H1 (cell line): Measurements from ENCODE around the gene ARPC2. TPM values are rescaled to one million over a fixed set of nuclear protein-coding genes. Genes with fewer than 3 reads are reported as not detected.
A peak's percentile ranks its signal among the peaks of the same experiment; 100 is the strongest.

ENCODE experiments used
- CTCF ChIA-PET: fragments of 300-600 bp; sonication (Branson Sonifier 250); formaldehyde crosslinking; loops from one replicate; lab custom pipeline; 2021; ENCODE audit not compliant: partially characterized antibody; lab: Charles Lee
- POLR2A ChIA-PET: fragments of 300-600 bp; sonication (Branson Sonifier 250); formaldehyde crosslinking; loops from one replicate; lab custom pipeline; 2021; ENCODE audit warnings: inconsistent platforms; ENCODE audit not compliant: partially characterized antibody; lab: Charles Lee
- DNase-seq, 2 experiments: peaks; one replicate each; pipeline versions ENCODE4 v3.0.0 to v3.0.0-alpha.2; 2010 to 2022; ENCODE audit warnings: low spot score in 2 of 2, low read depth in 1 of 2, mixed read lengths in 1 of 2
- FAIRE-seq: peaks from 2 replicates; lab custom pipeline; 2011; peaks lifted over from hg19 to GRCh38; lab: Jason Lieb, UNC
- H2AFZ ChIP-seq: 2 replicates; pipeline ENCODE4 v1.8.1; 2012; ENCODE audit warnings: low read length, inconsistent platforms
- H2AK5ac ChIP-seq: 2 replicates; pipeline ENCODE4 v1.6.1; 2013; ENCODE audit warnings: low read depth, low read length
- H2BK120ac ChIP-seq: replicated peaks from 2 replicates; pipeline ENCODE3; 2013; ENCODE audit warnings: low read depth, low read length, inconsistent platforms
- H2BK12ac ChIP-seq: 2 replicates; pipeline ENCODE4 v1.6.1; 2013; ENCODE audit warnings: low read depth, low read length
- H2BK15ac ChIP-seq: 2 replicates; pipeline ENCODE4 v1.6.1; 2013; ENCODE audit warnings: low read length
- H2BK20ac ChIP-seq: 2 replicates; pipeline ENCODE4 v1.6.1; 2013; ENCODE audit warnings: low read length
- H2BK5ac ChIP-seq: 2 replicates; pipeline ENCODE4 v1.6.1; 2013; ENCODE audit warnings: low read depth, low read length
- H3K14ac ChIP-seq: 2 replicates; pipeline ENCODE4 v1.6.1; 2013; ENCODE audit warnings: inconsistent platforms; ENCODE audit not compliant: insufficient read length
- H3K18ac ChIP-seq: 2 replicates; pipeline ENCODE4 v1.6.1; 2013; ENCODE audit warnings: low read length; ENCODE audit errors: extremely low read depth
- H3K23ac ChIP-seq: 2 replicates; pipeline ENCODE4 v1.6.1; 2013; ENCODE audit warnings: inconsistent platforms; ENCODE audit not compliant: insufficient read length
- H3K23me2 ChIP-seq: 2 replicates; pipeline ENCODE4 v1.6.1; 2013; ENCODE audit warnings: low read depth, low read length
- H3K27ac ChIP-seq: 2 replicates; pipeline ENCODE4 v1.6.1; 2011; ENCODE audit warnings: low read depth, low read length, inconsistent platforms
- H3K27me3 ChIP-seq, 4 experiments: replicated peaks in 1 of 4; 1 replicate in 1 of 4; 2 replicates in 3 of 4; pipeline versions ENCODE4 v1.6.1 to v1.8.1; 2011 to 2013; ENCODE audit warnings: low read length in 3 of 4, mild to moderate bottlenecking in 3 of 4, inconsistent platforms in 2 of 4, mixed read lengths in 2 of 4, moderate library complexity in 1 of 4; ENCODE audit not compliant: control insufficient read depth in 3 of 4, insufficient read depth in 3 of 4; ENCODE audit errors: extremely low read depth in 1 of 4
- H3K36me3 ChIP-seq, 4 experiments: 2 replicates each; pipeline versions ENCODE4 v1.6.1 to v1.8.1; 2011 to 2013; ENCODE audit warnings: mild to moderate bottlenecking in 4 of 4, low read length in 3 of 4, moderate library complexity in 2 of 4, control low read depth in 1 of 4, inconsistent platforms in 1 of 4; ENCODE audit not compliant: insufficient read depth in 4 of 4, control insufficient read depth in 2 of 4
- H3K4ac ChIP-seq: replicated peaks from 2 replicates; pipeline ENCODE3; 2013; ENCODE audit warnings: low read length, low read depth, mixed read lengths, inconsistent platforms; ENCODE audit not compliant: insufficient read length
- H3K4me1 ChIP-seq, 4 experiments: replicated peaks in 1 of 4; 1 replicate in 1 of 4; 2 replicates in 3 of 4; pipeline versions ENCODE4 v1.6.1 to v1.8.1; 2011 to 2013; ENCODE audit warnings: low read length in 3 of 4, inconsistent platforms in 2 of 4, mixed read lengths in 1 of 4; ENCODE audit not compliant: insufficient read depth in 4 of 4, control insufficient read depth in 3 of 4
- H3K4me2 ChIP-seq, 2 experiments: 2 replicates each; pipeline versions ENCODE4 v1.6.1 to v1.8.1; 2011 to 2013; ENCODE audit warnings: low read depth in 2 of 2, low read length in 2 of 2, control low read depth in 1 of 2, inconsistent platforms in 1 of 2, mild to moderate bottlenecking in 1 of 2; ENCODE audit not compliant: insufficient read depth in 1 of 2
- H3K4me3 ChIP-seq, 4 experiments: fragments of 200-600, 300-600 bp in 1 of 4; sonication (generic), shearing (Covaris generic), sonication (Bioruptor Twin) in 1 of 4; 2 replicates each; pipeline versions ENCODE4 v1.5.1 to v1.8.1; 2011 to 2016; ENCODE audit warnings: low read length in 4 of 4, low read depth in 3 of 4, control low read depth in 2 of 4, inconsistent platforms in 2 of 4, mild to moderate bottlenecking in 2 of 4, mixed read lengths in 1 of 4, moderate library complexity in 1 of 4; ENCODE audit not compliant: insufficient read depth in 2 of 4; ENCODE audit errors: extremely low read depth in 1 of 4
- H3K56ac ChIP-seq: replicated peaks from 2 replicates; pipeline ENCODE3; 2013; ENCODE audit warnings: low read depth, mild to moderate bottlenecking, mixed read lengths, low read length, inconsistent platforms; ENCODE audit not compliant: insufficient read length
- H3K79me1 ChIP-seq: 2 replicates; pipeline ENCODE4 v1.6.1; 2013; ENCODE audit warnings: low read depth, low read length, control low read depth
- H3K79me2 ChIP-seq, 2 experiments: 2 replicates each; pipeline versions ENCODE4 v1.6.1 to v1.8.1; 2012 to 2013; ENCODE audit warnings: low read length in 2 of 2, mild to moderate bottlenecking in 2 of 2, inconsistent platforms in 1 of 2; ENCODE audit not compliant: insufficient read depth in 2 of 2, control insufficient read depth in 1 of 2
- H3K9ac ChIP-seq, 4 experiments: replicated peaks in 1 of 4; 1 replicate in 1 of 4; 2 replicates in 3 of 4; pipeline versions ENCODE4 v1.6.1 to v1.8.1; 2011 to 2013; ENCODE audit warnings: low read depth in 3 of 4, low read length in 3 of 4, control low read depth in 2 of 4, mild to moderate bottlenecking in 2 of 4, moderate library complexity in 2 of 4, inconsistent platforms in 1 of 4; ENCODE audit errors: extremely low read depth in 1 of 4
- H3K9me3 ChIP-seq, 2 experiments: 2 replicates each; pipeline versions ENCODE4 v1.6.1 to v1.8.1; 2012 to 2013; ENCODE audit warnings: mild to moderate bottlenecking in 2 of 2, moderate library complexity in 2 of 2, control low read depth in 1 of 2, inconsistent platforms in 1 of 2, low read depth in 1 of 2, low read length in 1 of 2, mixed read lengths in 1 of 2; ENCODE audit not compliant: insufficient read depth in 2 of 2
- H4K20me1 ChIP-seq, 2 experiments: replicated peaks in 1 of 2; 2 replicates each; pipeline versions ENCODE3 to v1.8.1; 2011 to 2013; ENCODE audit warnings: inconsistent platforms in 2 of 2, low read length in 2 of 2, mild to moderate bottlenecking in 1 of 2; ENCODE audit not compliant: insufficient read depth in 2 of 2, control insufficient read depth in 1 of 2
- H4K5ac ChIP-seq: 2 replicates; pipeline ENCODE4 v1.6.1; 2013; ENCODE audit warnings: low read length, low read depth, mixed read lengths, inconsistent platforms; ENCODE audit not compliant: insufficient read length
- H4K8ac ChIP-seq: 2 replicates; pipeline ENCODE4 v1.8.0; 2013; ENCODE audit warnings: mild to moderate bottlenecking, moderate library complexity, low read length, inconsistent platforms; ENCODE audit not compliant: insufficient read depth; ENCODE audit errors: extremely low read depth
- H4K91ac ChIP-seq: replicated peaks from 2 replicates; pipeline ENCODE3; 2013; ENCODE audit warnings: low read length, mixed read lengths, inconsistent platforms; ENCODE audit not compliant: insufficient read length
- ASH2L ChIP-seq: fragments of 200-600, 300-600 bp; sonication (generic); IDR thresholded peaks from one replicate; pipeline ENCODE4 v1.7.1; 2017; ENCODE audit warnings: low read length
- ATF3 ChIP-seq: IDR thresholded peaks from 2 replicates; pipeline ENCODE4 v1.6.1; 2011; ENCODE audit warnings: low read depth, mild to moderate bottlenecking, low read length; ENCODE audit not compliant: insufficient read depth
- POLR2A ChIP-seq, 2 experiments: IDR thresholded peaks; 1 replicate in 1 of 2; 2 replicates in 1 of 2; pipeline ENCODE4 v1.6.1; 2011; ENCODE audit warnings: low read depth in 2 of 2, low read length in 2 of 2, mild to moderate bottlenecking in 2 of 2; ENCODE audit errors: control extremely low read depth in 1 of 2
- SP1 ChIP-seq: IDR thresholded peaks from 2 replicates; pipeline ENCODE4 v1.6.1; 2011; ENCODE audit warnings: low read depth, low read length
- WGBS, 2 experiments: shearing (Covaris generic) in 1 of 2; methylation state at CpG; one replicate each; pipeline versions ENCODE4 v1.1.6 to v1.1.7; 2013 to 2015; ENCODE audit warnings: low lambda C conversion rate in 2 of 2, mixed read lengths in 2 of 2, inconsistent platforms in 1 of 2, low coverage in 1 of 2, missing lambda C conversion rate in 1 of 2; ENCODE audit not compliant: insufficient replicate concordance in 2 of 2, insufficient coverage in 1 of 2, insufficient read length in 1 of 2; ENCODE audit errors: extremely low coverage in 1 of 2, missing lambda C conversion rate in 1 of 2; 5-methylcytosine and 5-hydroxymethylcytosine counted together
- polyA plus RNA-seq, 7 experiments: library from polyadenylated mRNA; depleted of rRNA in 3 of 7; stranded (reverse) in 5 of 7; unstranded in 2 of 7; fragments of >200 nt in 5 of 7; fragments of 200-250 nt in 2 of 7; gene quantifications; 1 replicate in 5 of 7; 2 replicates in 1 of 7; 4 replicates in 1 of 7; pipeline versions ENCODE4 v1.2.1 to v1.2.3, GENCODE V29; 2011 to 2013; ENCODE audit warnings: missing spikeins in 2 of 7, mixed read lengths in 2 of 7
- total RNA-seq: library from RNA; stranded (reverse); fragmentation: NEBNext Ultra II Directional; extraction: Animal tissue kit (Norgen Biotek cat#: 25700); gene quantifications from 2 replicates; pipeline ENCODE4 v1.2.1, GENCODE V29; 2021

ARPC2 gene
- total and polyA plus RNA-seq, 2 of the 8 experiments (the other 6 are each of a cell fraction or from before 2014, with no cell fraction given): 174 to 195 TPM

- H3K4me1 ChIP-seq: peaks cover 0 to 7% (median 4%) of the 10 kb centered on the region in 4 experiments; a peak in 4 of 7 replicates
- TF ChIP-seq ASH2L: no peak
- no peak for TF ChIP-seq POLR2A (IDR thresholded peaks at IDR 0.05; ENCODE audit: control extremely low read depth in 1 of 2, low read depth in 2 of 2, low read length in 2 of 2)
- TF ChIP-seq ATF3: no peak
- no peak for TF ChIP-seq SP1
Measured at GRCh38 chr2:218271865-218272530, 55.0 kb downstream of the ARPC2 start.

More at GRCh38 chr2:218271865-218272530, 55.0 kb downstream of the ARPC2 start:
- Histone ChIP-seq H4K8ac (no peak overlapping the region), H4K20me1 (peaks cover 0 to 7% of the 10 kb centered on the region in 2 experiments), H3K27me3 (no peaks in the 10 kb centered on the region), H4K5ac (no peak overlapping the region), H3K27ac (no peak overlapping the region), H3K4me2 (peak overlapping the region; percentile 11 to 84; a peak in 1 of 4 replicates), H3K36me3 (peaks cover 1 to 38% (median 10%) of the 10 kb centered on the region in 4 experiments; a peak in 6 of 8 replicates), H3K4me3 (peak overlapping the region in 1 of 4 experiments; percentile 95; a peak in 2 of 8 replicates), H3K79me1 (peaks cover 8% of the 10 kb centered on the region; the same call in 1 of the 2 replicates), H2BK15ac (no peak overlapping the region), H3K23me2 (peaks cover 10% of the 10 kb centered on the region), H2BK5ac (no peak overlapping the region), H3K14ac (no peak overlapping the region), H3K79me2 (peaks cover 0 to 10% of the 10 kb centered on the region in 2 experiments; a peak in 2 of 4 replicates), H4K91ac (no peak overlapping the region), H3K56ac (no peak overlapping the region), H2BK20ac (no peak overlapping the region), H3K9ac (no peak overlapping the region; a peak in 1 of 7 replicates), H2AFZ (no peak overlapping the region), H3K18ac (no peak overlapping the region), H2AK5ac (no peak overlapping the region), H3K9me3 (no peaks in the 10 kb centered on the region), H3K23ac (no peak overlapping the region), H3K4ac (no peak overlapping the region), H2BK12ac (no peak overlapping the region), H2BK120ac (no peak overlapping the region)
- FAIRE-seq (no peak), DNase-seq (no peak)
- ChIA-PET CTCF (interaction anchor here (0.5 to 8.2 kb wide), 27 partner anchors 11 to 415 kb away, joined by 3 to 131 read pairs (median 4); partner anchors contain the start of genes CATIP, GPBAR1 and TMBIM1), POLR2A (interaction anchor here (0.9 to 2.8 kb wide), 7 partner anchors 10 to 132 kb away, joined by 3 to 29 read pairs (median 6); partner anchors contain the start of genes CATIP and GPBAR1)
- 92% methylated on average over 5 of the region's 5 CpGs; no CpG with 5 or more reads in 1 of the 2 experiments for WGBS, 2 experiments
